ENCODE results near the gene MAGEE1. TPM values are rescaled to one million over a fixed set of nuclear protein-coding genes. Genes with fewer than 3 reads are reported as not detected.

MAGEE1 gene
- total RNA-seq = 1 to 10 TPM in 5 of 8 experiments, under 1 TPM in 3; 0.05 to 9.9 (median 7.1) TPM

DNA sequence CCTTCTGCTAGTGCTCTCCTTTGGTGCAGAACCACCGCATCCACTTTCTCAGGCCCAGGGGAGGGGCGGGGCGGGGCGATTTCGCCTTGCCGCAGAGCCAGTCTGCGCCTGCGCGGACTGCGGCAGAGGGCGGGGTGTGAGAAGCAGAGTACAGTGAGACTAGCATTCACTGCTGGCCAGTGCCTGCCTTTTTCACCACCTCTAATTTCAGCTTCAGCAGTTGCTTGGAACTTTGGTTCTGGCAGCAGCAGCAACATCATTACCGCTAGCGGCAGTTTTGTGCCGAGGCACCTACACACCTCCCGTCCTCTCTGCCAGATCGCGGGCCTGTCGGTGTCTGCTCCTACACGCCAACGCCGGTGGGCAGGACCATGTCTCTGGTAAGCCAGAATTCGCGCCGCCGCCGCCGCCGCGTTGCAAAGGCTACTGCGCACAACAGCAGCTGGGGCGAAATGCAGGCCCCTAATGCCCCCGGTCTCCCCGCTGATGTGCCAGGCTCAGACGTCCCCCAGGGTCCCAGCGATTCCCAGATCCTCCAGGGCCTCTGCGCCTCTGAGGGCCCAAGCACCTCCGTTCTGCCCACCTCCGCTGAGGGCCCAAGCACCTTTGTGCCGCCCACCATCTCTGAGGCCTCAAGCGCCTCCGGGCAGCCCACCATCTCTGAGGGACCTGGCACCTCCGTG, at the start of gene MAGEE1:
MAGEE1 (plus strand) TSS at position 151 of the 683 bp plus-strand sequence; CDS start at position 372, 221 bp downstream.
- in situ Hi-C loops (cut with MboI; ENCODE audit: low pct_unique_long_range_greater_than_20kb in 2 of 9, low sequenced_read_pairs in 9 of 9, unreplicated experiment in 9 of 9) = no loop called here

GRCh38 chrX:76398970-76399369, 28.5 kb upstream of the MAGEE1 start:
- Histone ChIP-seq H3K27ac (no peak overlapping the region), H3K4me3 (no peak overlapping the region), H3K4me1 (replicated peaks in 1 of 2) (no peaks in the 10 kb centered on the region)
- in situ Hi-C loops (cut with MboI; ENCODE audit: low pct_unique_long_range_greater_than_20kb in 2 of 9, low sequenced_read_pairs in 9 of 9, unreplicated experiment in 9 of 9) = no loop called here
- no peak for ATAC-seq (replicated peaks in 6 of 8)

More for the DNA sequence above, at the start of gene MAGEE1:
- H3K4me1 ChIP-seq (replicated peaks in 1 of 2) = no peaks in the 10 kb centered on the region
- WGBS, 10 experiments = 41% methylated on average over 16 of the region's 42 CpGs; no CpG with 5 or more reads in 9 of the 10 experiments
- peak; percentile 85 to 94 (median 88) for ATAC-seq (replicated peaks in 6 of 8)
- H3K4me3 ChIP-seq = peak within 1 kb of the TSS; percentile 46 to 77 (median 60)
- H3K27ac ChIP-seq = peak within 1 kb of the TSS; percentile 36 to 49

DNA sequence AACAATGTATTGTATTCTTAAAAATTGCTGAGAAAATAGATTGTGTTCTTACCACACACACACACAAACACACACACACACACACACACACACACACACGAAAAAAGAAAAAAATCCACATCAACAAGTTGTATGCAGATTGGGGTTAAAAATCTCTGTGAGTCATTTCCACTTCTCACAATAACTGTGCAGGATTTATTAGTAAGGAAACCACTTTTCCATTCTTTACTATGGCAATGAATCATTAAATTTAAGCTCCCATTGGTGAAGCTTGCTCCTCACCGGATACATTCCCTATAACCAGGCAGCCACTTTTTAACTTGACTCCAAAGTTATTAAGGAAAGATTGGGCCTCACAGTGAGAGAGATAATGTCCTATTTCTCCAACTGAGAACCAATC, 19.7 kb upstream of the MAGEE1 start:
- Histone ChIP-seq H3K4me3 (no peak overlapping the region), H3K4me1 (replicated peaks in 1 of 2) (no peaks in the 10 kb centered on the region), H3K27ac (no peak overlapping the region)
- in situ Hi-C loops (cut with MboI; ENCODE audit: low pct_unique_long_range_greater_than_20kb in 2 of 9, low sequenced_read_pairs in 9 of 9, unreplicated experiment in 9 of 9) = no loop called here
- no peak for ATAC-seq (replicated peaks in 6 of 8)
- WGBS, 10 experiments = 64 to 89% (median 83%) methylated on average over 1 of the region's 2 CpGs; no CpG with 5 or more reads in 7 of the 10 experiments

DNA sequence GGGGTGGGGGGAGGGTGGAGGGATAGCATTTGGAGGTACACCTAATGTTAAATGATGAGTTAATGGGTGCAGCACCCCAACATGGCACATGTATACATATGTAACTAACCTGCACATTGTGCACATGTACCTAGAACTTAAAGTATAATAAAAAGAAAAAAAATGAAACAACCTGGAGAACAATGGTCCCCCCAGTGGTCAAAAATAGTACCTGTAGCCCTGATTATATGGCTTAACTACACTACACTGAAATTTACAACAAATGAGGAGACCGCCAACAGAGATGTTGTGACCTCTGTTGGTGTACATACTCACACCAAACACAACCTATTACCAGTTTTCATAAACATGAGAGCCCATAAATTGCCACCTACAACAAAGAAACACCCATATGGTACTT, 7.3 kb upstream of the MAGEE1 start:
- no peak for ATAC-seq (replicated peaks in 6 of 8)
- H3K27ac ChIP-seq = no peak overlapping the region
- 89% methylated on average over 1 of the region's 1 CpG; no CpG with 5 or more reads in 9 of the 10 experiments for whole genome bisulfite sequencing, 10 experiments
- in situ Hi-C loops (cut with MboI; ENCODE audit: low pct_unique_long_range_greater_than_20kb in 2 of 9, low sequenced_read_pairs in 9 of 9, unreplicated experiment in 9 of 9) = no loop called here
- no peak overlapping the region for H3K4me3 ChIP-seq
- no peaks in the 10 kb centered on the region for H3K4me1 ChIP-seq (replicated peaks in 1 of 2)

GRCh38 chrX:76428243-76429130, 977 bp downstream of the MAGEE1 start:
- ATAC-seq (replicated peaks in 6 of 8) = peak in 6 of 8 experiments; percentile 47 to 59 (median 57)
- Histone ChIP-seq H3K4me1 (replicated peaks in 1 of 2) (no peaks in the 10 kb centered on the region), H3K27ac (peak overlapping the region in 1 of 2 donors; percentile 49), H3K4me3 (peak overlapping the region; percentile 46 to 77 (median 60))
- 63% methylated on average over 10 of the region's 60 CpGs; no CpG with 5 or more reads in 9 of the 10 experiments for WGBS, 10 experiments
- in situ Hi-C loops (cut with MboI; ENCODE audit: low pct_unique_long_range_greater_than_20kb in 2 of 9, low sequenced_read_pairs in 9 of 9, unreplicated experiment in 9 of 9) = no loop called here

- no peaks in the 10 kb centered on the region for H3K4me1 ChIP-seq (replicated peaks in 1 of 2)
- H3K27ac ChIP-seq = no peak overlapping the region
- in situ Hi-C loops (cut with MboI; ENCODE audit: low pct_unique_long_range_greater_than_20kb in 2 of 9, low sequenced_read_pairs in 9 of 9, unreplicated experiment in 9 of 9) = no loop called here
- no peak overlapping the region for H3K4me3 ChIP-seq
- 17% methylated on average over 1 of the region's 1 CpG; no CpG with 5 or more reads in 9 of the 10 experiments for WGBS, 10 experiments
- peak in 2 of 8 experiments; percentile 27 to 31 for ATAC-seq (replicated peaks in 6 of 8)
These were observed 5.7 kb downstream of the MAGEE1 start for GRCh38 chrX:76433219-76433618.

DNA sequence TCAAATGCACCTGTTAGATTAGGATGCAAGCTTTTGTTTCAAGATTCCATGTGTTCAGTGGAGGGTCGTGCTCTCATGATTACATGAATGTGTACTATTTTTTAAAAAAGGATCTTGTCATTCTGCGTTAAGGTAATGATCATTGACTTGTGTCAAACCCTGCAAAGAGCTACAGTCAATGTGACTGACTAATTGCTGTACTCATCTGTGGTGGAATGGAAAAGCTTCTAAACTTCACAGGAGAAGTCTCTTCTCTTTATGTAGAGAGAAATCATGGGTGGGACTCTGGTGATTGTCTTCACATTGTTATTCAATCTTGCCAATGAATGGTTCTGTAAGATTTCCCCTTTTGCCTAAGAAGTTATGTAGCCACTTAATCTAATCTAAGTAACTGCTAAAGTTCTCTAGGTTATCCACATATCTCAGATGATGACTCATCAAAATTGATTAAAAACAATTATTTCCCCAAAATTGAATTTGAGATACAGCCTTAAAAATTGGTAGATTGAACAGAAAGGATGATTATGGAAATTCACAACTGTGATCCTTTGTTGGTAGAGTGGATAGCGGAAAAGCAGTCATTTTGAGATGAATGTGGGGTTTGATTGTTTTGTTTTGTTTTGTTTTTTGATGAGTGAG, 6.7 kb downstream of the MAGEE1 start:
- WGBS, 10 experiments = 33 to 83% (median 68%) methylated on average over 1 to 3 of the region's 3 CpGs; no CpG with 5 or more reads in 5 of the 10 experiments
- in situ Hi-C loops (cut with MboI; ENCODE audit: low pct_unique_long_range_greater_than_20kb in 2 of 9, low sequenced_read_pairs in 9 of 9, unreplicated experiment in 9 of 9) = no loop called here
- no peak for ATAC-seq (replicated peaks in 6 of 8)
- no peaks in the 10 kb centered on the region for H3K4me1 ChIP-seq (replicated peaks in 1 of 2)
- H3K27ac ChIP-seq = no peak overlapping the region
- H3K4me3 ChIP-seq = no peak overlapping the region

GRCh38 chrX:76439188-76439587, 11.7 kb downstream of the MAGEE1 start:
- no peak overlapping the region for H3K4me3 ChIP-seq
- ATAC-seq (replicated peaks in 6 of 8) = no peak
- in situ Hi-C loops (cut with MboI; ENCODE audit: low pct_unique_long_range_greater_than_20kb in 2 of 9, low sequenced_read_pairs in 9 of 9, unreplicated experiment in 9 of 9) = no loop called here
- H3K27ac ChIP-seq = no peak overlapping the region
- H3K4me1 ChIP-seq (replicated peaks in 1 of 2) = no peaks in the 10 kb centered on the region

DNA sequence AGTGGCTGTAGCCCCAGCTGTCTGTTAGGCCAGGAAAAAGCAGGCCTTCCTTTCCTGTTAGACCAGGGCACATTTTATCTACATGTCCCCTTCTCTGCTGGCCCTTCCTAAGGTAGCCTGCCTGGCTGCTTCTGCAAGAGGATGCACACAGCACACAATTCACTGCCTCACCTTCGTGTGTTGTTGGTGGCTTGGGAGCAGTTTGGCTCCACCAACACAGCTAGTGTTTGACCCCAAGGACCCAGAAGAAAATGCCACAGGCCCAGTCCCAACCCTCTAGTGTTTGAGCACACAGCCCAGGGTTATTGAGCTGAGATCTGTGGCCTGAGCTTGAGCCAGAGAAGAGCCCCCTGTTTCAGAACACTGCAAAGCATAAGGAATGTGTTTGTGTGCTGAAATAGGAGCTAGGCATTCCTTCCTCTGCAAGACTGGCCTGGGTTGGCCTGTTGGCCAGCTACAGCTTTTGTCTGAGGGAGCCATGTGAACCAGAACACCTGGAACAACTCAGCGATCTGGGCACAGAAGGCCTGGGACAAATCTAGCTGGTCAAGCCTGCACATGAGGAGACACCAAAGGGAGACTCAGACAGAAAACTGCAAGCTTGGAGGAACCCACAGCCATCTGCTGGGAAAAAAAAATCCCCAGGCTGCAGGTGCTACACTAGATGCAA, 26.4 kb downstream of the MAGEE1 start:
- 65% methylated on average over 2 of the region's 2 CpGs; no CpG with 5 or more reads in 9 of the 10 experiments for WGBS, 10 experiments
- in situ Hi-C loops (cut with MboI; ENCODE audit: low pct_unique_long_range_greater_than_20kb in 2 of 9, low sequenced_read_pairs in 9 of 9, unreplicated experiment in 9 of 9) = no loop called here
- H3K27ac ChIP-seq = no peak overlapping the region
- no peak for ATAC-seq (replicated peaks in 6 of 8)
- H3K4me1 ChIP-seq (replicated peaks in 1 of 2) = no peaks in the 10 kb centered on the region
- no peak overlapping the region for H3K4me3 ChIP-seq

- in situ Hi-C loops (cut with MboI; ENCODE audit: low pct_unique_long_range_greater_than_20kb in 2 of 9, low sequenced_read_pairs in 9 of 9, unreplicated experiment in 9 of 9) = no loop called here
- Histone ChIP-seq H3K4me1 (replicated peaks in 1 of 2) (no peaks in the 10 kb centered on the region), H3K27ac (no peak overlapping the region), H3K4me3 (no peak overlapping the region)
- 0 to 37% (median 0%) methylated on average over 1 to 3 of the region's 3 CpGs; no CpG with 5 or more reads in 6 of the 10 experiments for WGBS, 10 experiments
- peak in 3 of 8 experiments; percentile 41 to 63 (median 43) for ATAC-seq (replicated peaks in 6 of 8)
These were observed 27.0 kb downstream of the MAGEE1 start for GRCh38 chrX:76454456-76454927.

DNA sequence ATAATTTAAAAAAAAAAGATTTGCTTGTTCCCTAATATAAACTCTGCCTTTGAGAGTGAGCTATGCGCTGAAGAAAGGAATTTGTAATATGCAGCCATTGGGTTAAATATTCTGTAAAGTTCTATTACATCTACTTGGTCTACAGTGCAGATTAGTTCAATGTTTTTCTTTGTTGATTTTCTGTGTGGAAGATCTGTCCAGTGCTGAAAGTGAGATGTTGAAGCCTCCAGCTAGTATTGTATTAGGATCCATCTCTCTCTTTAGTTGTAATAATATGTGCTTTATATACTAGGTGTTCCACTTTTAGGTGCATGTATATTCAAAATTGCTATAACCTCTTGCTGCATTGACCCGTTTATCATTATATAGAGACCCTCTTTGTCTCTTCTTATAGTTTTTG, 49.8 kb downstream of the MAGEE1 start:
- in situ Hi-C loops (cut with MboI; ENCODE audit: low pct_unique_long_range_greater_than_20kb in 2 of 9, low sequenced_read_pairs in 9 of 9, unreplicated experiment in 9 of 9) = no loop called here
- Histone ChIP-seq H3K4me3 (no peak overlapping the region), H3K27ac (no peak overlapping the region), H3K4me1 (replicated peaks in 1 of 2) (no peaks in the 10 kb centered on the region)
- WGBS, 10 experiments = 0 to 80% (median 0%) methylated on average over 1 to 2 of the region's 2 CpGs; no CpG with 5 or more reads in 5 of the 10 experiments
- no peak for ATAC-seq (replicated peaks in 6 of 8)
